HG03066 (cell line): Measurements from ENCODE around the gene MSGN1.
"Not testable (repeated sequence)": the region's sequence is repeated elsewhere in the genome, so short reads cannot be mapped to it uniquely, and the experiment has no call there.

Experiments
- ATAC-seq: cut with Tn5 transposase; IDR thresholded peaks from one replicate; pipeline ENCODE4 v1.9.1; 2021; ENCODE audit warnings: low read depth; ENCODE audit not compliant: unreplicated experiment

MSGN1 gene

DNA sequence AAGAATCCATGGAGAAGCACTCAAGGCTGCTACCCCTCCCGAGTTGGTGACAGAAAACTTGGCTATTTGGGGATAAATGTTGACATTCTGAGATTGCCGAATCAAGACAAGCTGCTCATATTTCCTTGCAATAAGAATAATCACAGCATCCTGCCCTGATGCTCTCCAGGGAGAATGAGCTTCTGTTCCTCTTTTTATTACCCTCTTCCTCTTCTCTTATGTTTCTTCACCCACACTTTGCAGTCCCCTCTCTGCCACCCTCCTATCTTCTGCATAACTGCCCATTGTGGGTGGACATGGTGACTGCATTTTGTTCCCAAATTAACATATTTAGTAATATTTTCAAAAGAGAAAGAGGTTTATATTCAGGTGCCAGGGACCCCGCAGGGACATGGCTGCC, 11.9 kb upstream of the MSGN1 start:
- ATAC-seq: peak; percentile 67

DNA sequence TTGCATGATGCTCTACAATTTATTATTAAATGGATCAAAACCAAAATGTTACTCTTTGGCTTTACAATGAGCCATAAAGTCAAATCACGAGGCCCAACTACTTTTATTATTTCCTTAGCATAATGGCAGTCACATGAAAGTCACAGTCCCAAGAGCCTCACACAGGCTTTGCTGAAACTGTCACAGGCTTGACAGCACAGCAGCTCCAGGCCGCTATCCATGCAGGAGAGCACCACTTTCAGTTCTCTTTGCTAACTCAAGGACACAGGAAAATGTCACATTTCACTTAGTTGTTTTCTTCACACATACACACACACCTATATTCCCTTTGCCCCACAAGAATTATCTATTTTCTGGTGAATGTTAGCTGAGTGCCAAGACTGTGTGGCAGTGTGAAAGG, 11.1 kb upstream of the MSGN1 start:
- ATAC-seq: peak; percentile 40

DNA sequence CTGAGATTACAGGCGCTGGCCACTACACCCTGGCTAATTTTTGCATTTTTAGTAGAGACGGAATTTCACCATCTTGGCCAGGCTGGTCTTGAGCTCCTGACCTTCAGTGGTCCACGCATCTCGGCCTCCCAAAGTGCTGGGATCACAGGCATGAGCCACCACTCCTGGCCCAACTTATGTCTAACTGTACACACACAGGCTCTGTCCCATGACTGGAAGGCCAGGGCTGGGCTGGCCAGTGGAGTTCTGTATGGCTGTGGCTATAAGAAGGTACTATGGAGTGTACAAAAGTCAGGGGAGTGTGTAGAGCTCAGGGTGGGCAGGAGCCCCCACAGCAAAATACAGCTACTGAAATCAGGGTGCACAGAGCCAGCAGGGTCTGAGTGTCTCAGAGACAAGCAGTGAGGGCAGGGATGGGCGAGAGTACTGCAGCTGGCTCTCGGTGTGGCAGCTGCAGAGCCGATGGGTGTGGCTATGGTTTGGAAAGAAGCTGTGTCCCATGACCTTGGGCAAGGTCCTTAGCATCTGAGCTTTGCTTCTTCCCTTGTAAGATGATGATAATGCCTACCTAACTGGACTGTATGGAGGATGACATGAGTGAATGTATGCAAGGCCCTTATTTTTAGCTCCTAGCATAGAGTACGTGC, 10.4 kb upstream of the MSGN1 start:
- ATAC-seq: no peak

DNA sequence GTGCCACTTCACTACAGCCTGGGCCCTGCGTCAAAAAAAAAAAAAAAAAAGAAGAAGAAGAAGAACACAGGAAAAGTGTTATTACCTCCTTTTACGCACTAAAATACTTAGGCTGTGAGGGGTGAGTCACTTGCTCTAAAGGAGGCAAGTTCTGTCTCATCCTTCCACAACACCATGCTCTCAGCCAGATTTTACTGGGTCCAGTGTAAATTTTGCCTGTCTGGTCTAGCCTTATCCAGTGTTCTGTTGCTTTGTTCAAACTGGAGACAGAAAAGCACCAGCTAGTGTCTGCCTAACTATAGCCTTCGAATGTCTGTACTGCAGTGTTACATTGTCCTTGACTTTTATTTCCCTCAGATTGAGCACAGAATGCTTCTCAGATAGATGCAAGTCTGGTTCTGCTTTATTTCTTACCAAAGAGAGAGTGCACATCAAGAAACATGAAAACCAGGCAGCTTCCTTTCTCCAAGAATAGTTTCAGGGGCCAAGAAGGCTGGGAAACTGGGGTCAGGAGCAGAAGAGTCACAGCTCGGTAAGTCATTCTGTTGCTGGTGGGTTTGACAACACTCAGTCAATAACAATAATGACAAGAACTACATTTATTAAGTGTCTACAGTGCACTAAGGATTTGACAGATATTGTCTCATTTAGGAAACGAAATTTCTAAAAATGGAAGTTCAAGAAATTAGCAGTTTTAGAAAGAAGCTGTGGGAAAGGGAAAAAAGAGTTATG, 3.1 kb upstream of the MSGN1 start:
- peak; percentile 41 for ATAC-seq

DNA sequence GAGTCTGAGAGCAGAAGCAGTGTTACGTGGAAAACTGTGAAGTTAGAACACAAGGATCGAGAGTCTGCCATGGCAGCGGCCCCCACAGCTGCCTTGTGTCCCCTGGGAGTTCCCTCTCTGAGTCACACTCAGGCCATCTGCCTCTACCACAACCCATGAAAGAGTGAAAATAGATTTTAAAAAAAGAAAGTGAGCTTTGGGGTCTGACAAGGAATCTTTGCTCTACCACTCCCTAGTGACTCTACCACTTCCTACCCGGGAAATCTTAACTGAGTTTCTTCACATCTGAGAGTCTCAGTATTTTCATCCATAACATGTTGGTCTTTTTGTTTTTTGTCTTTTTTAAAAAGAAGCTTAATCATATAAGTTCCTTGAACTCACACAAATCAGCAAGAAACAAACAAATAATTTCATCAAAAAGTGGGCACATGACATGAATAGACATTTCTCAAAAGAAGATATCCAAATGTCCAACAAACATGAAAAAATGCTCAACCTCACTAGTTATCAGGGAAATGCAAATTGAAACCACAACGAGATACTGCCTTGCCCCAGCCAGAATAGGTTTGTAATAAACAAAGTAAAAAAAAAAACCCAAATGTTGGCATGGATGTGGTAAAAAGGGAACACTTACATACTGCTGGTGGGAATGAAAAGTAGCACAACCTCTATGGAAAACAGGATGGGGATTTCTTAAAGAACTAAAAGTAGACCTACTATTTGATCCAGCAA, 2.4 kb upstream of the MSGN1 start:
- peak; percentile 84 for ATAC-seq

DNA sequence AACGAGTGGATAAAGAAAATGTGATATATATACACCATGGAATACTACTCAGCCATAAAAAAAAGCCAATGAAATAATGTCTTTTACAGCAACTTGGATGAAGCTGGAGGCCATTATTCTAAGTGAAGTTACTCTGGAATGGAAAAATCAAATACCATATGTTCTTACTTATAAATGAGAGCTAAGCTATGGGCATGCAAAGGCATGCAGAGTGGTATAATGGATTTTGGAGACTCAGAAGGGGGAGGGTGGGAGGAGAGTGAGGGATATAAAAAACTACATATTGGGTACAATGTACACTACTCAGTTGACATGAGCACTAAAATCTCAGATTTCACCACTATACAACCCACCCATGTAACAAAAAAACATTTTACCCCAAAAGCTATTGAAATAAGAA, 1.7 kb upstream of the MSGN1 start:
- no peak for ATAC-seq

DNA sequence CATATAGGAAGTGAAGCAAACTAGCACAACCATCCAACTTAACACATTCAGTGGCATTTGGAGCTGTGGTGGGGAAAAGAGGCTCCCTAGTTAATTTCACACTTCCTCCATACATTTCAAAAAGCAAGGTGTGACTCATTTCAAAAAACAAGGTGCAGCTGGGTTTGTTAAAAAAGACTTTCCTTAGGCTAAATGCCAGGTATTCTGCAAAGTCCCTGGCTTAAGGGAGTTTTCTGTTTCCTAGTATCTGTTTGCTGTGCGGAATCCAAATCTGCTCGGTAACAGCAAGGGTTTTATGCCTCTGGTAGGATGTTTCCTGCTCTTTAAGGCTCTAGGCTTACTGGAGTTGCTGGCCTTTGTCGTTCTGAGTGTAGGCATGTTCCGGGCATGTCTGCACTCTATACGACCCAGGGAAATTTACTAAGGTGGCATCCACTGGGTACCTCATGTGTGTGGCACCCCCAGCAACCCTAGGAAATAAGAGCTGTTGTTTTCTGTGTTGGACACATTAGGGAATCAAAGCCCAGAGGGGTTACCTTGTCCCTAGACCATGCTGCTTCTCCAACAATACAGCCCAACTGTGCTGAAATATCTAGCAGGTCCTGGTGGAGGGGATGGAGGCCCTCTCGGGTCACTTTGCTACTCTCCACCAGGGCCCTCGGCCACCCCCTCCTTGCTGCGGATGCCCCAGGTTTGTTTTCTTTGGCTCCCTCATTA, 634 bp upstream of the MSGN1 start:
- ATAC-seq: peak; percentile 29

DNA sequence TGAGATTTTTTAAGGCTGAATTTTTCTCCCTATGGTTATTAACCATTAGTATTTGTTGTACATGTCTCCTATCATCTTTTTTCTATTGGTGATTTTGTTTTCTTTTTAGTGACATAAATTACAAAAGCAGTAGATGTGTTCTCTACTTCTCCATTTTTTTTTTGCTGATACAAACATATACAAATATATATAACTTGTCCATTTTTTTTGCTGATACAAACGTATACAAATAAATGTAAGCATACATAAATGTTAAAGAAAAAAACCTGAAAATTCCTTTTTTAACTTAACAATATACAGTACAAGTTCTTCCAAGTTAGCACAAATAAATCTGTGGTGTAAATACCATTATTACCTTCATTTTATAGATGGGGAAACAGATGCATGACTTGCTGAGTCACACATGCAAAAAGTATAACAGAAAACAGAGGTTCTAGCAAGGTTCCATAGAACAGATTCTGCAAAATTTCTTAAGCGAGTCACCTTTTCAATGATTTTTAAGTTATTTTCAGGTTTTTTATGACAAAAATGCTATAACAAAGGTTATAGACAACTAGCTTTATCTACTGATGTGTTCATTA, 2.1 kb downstream of the MSGN1 start:
- ATAC-seq: no peak

DNA sequence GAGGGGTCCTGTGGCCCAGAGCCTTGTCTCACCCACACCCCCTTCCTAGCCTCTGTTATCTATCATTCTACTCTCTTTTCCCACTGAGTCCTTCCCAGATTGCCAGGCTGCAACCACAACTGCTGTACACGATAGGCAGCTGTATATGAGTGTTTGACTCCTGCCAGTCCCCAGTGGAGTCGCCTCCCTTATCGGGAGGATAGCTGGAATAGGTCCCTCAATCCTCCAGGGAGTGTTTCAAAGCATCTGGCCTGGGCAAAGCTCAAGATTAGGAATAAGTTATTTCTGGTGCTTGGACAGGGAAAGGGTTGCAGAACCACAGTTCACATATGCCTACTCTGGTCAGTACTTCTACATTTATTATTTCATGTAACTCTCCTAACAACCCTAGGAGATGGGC, 4.8 kb downstream of the MSGN1 start:
- ATAC-seq: no peak

DNA sequence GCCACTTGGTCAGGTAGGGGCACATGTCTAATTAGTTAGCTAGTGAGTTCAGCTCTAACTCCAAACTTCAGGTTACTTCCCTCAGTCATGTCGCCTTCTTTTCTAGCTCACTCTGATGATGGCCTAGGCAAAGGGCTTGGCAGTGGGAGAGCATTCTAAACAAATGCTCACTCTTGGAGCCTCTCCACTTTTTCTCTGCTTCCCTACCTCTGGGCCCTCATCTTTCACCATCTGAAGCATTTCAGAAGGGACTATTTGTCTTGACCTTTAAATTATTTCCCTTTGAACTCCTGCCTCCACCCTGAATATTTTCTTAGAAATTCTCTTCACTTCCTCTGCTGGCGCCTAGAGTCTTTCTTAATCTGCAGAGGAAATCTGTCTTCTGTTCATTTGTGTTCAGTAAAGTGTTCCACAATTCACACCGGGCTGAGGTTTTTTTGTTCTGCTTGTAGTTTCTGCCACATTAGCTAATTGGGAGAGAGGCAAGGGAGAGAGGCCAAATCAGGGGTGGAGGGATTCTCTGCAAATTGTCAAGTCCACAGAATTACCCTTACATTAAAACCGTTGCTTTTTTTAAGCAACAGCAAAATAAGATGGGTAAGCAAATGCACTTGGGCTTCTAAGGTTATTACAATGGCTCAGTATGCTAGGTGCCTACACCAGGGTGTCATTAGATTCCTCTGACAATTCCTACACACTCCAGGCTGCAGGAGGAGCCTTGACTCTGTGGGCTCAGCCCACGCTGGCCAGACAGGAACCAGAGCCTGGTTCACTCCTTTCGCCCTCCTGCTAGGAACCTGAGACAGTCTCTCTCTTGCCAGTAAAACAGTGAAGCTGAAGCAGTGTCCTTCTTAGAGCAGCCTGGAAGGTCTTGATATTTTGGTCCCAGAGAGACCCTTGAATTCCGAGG, 5.5 kb downstream of the MSGN1 start:
- ATAC-seq: peak; percentile 62

DNA sequence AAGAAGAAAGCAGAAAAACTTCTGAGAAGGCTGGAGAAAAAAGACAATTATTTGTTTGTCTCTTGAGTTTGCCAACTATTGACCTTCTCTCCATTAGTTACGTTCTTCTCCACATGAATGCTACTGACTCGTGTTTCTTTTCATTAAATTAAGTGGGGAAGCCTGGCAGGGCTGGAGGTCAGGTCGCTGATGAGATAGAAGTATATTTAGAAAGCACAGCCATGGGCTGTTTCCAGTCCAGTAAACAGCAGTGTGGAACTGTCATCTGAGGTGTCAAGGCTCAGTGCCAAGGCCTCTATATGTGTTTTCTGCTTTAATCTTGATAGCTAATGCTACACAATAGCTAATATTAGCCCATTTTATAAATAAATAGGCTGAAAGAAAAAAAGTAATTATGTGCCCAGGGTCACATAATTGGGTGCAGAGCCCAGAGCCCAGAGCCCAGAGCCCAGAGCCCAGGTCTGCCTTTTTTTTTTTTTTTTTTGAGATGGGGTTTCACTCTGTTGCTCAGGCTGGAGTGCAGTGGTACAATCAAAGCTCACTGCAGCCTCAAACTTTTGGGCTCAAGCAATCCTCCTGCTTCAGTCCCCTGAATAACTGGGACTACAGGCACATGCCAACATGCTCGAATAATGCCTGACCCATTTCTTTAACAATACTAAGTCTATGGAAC, 6.3 kb downstream of the MSGN1 start:
- peak; percentile 65 for ATAC-seq

DNA sequence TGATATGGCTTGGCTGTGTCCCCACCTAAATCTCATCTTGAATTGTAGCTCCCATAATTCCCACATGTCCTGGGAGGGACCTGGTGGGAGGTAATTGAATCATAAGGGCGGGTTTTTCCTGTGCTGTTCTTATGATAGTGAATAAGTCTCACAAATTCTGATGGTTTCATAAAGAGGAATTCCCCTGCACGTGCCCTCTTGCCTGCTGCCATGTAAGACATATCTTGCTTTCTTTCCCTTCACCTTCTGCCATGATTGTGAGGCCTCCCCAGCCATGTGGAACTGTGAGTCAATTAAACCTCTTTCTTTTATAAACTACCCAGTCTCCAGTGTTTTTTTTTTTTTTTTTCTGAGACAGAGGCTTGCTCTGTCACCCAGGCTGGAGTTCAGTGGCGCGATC, 7.4 kb downstream of the MSGN1 start:
- not testable (repeated sequence) for ATAC-seq

DNA sequence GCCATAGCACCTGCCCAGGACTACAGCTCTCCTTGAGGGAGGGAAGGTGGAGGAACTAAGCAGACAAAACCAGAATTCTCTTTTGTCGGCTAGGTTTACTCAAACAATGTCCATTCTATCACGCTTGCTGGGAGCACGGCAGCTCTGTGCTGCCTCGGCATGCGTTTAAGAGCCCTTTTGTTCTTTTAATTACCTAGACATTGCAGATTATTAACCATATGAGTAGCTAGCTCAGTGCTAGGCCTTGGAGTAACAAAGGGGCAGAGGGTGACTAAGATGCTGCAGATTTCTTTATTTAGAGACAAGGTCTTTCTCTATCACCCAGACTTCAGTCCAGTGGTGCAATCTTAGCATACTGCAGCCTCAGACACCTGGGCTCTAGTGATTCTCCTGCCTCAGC, 11.1 kb downstream of the MSGN1 start:
- ATAC-seq: no peak

DNA sequence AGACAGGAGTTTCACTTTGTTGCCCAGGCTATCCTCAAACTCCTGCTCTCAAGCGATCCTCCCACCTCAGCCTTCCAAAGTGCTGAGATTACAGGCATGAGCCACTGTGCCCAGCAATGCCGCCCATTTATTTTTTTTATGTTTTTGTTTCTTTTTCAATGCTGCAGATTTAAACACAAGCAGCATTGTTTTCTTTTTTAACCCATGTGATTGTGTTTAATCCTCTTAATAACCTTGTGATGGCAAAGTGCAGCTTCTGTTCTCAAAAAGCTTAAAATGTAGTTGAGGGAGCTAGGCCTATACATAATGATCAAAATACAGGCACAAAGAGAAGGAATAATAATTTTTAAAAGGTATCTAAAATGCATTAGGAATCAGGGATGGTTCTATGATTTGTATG, 11.5 kb downstream of the MSGN1 start:
- ATAC-seq: no peak

DNA sequence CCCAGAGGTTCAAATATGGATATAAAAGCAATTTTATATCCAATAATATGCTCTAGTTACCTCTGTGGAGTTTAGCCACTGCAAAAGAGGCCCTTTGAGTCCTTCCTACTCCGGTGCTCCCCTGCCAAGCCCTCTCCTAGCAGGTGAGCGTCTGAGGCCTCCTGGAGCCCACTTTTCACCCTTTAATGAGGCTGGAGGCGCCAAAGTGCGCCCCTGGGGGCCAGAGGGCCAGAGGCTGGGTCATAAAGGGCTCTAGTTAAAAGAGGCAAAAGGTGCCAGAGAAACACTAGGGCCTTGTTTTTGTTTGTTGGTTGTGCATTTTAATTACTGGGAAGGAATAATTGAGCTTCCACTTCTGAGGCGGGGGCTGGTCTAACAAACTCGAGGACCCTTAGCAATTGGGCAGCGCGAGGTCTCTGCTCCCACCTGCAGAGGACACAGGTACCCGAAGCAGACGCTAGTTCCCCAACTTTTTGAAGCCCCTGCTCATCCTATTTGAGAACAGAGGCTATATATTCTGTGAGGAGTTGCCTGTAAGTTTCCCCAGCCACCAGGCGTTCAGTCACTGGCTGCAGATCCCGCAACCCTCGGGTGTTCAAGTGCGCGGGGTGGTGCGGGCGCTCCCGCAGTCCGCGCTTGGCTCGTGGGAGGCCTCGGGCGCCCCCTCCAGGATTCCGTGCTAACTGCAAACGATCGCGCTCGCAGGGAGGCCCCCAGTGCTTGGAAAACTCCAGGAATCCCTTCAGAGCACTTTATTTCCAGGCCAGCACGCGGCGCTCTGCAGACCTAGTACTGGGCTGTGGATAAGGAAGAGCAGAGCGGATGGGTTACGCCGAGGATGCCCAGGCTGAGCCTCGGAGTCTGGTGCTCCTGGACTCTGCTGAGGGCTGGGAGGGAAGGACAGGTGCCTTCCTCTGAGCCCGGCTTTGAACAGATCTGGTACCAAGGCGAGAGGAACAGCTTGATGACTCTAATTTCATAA, 14.1 kb downstream of the MSGN1 start:
- ATAC-seq: peak; percentile 96

DNA sequence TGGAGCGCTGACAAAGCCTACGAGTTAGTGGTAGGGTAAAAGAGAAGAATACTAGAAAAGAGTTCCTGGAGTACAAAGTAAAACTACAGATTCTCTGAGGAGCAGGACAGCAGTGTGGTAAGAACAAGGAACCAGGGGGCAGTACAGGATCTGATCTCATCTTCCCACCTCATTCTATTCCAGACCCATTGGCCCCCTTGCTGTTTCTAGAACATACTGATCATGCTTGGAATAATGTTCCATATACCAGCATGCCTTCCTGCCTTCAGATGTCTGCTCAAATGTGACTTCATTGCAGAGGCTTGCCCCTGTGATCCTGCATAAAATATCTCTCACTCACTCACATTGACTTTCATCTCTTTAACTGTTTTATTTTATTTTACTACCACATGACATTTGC, 19.3 kb downstream of the MSGN1 start:
- no peak for ATAC-seq

DNA sequence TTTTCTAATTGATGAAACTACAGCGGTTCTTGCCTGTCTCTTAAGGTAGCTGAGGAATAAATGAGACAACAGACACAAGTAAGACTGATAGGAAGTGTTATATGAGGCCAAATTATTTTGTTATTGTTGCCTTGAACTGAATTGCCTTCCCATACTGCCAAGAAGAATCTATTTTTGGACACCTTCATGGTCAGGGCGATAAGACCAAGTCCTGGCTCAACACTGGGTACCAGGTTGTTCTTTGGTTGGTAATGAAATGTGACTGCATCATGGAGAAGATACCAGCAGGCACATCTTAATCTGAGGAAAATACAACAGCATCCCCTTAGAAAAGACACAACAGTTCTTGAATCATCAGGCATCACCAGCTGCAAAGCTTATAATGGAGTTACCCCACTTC, 23.7 kb downstream of the MSGN1 start:
- no peak for ATAC-seq

DNA sequence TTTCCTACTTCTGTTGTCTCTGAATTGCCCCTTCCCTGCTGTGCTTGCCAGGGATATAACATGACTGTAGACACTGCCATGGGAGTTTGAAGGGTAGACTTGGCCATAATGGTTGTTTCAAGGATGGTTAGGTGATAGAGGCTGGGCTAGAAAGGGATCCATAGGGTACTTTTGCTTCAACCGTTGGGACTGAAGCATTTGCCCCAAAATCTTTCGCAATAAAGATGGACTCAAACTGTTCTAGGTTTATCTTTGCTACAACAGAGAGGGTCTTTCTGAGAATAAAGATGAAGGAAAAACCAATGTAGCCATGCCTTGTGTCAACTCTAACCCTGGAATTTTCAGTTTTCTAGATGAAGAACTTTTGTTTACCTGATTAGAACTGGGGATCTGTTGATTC, 27.2 kb downstream of the MSGN1 start:
- no peak for ATAC-seq
